HG02840 (cell line): ENCODE results near the gene NDUFS1.
"Not testable (repeated sequence)": the region's sequence is repeated elsewhere in the genome, so short reads cannot be mapped to it uniquely, and the experiment has no call there.

Experiments used
- ATAC-seq: cut with Tn5 transposase; IDR thresholded peaks from one replicate; pipeline ENCODE4 v1.9.1; 2021; ENCODE audit warnings: mild to moderate bottlenecking, moderate library complexity, moderate number of reproducible peaks; ENCODE audit not compliant: unreplicated experiment, low FRiP score

The NDUFS1 gene

GRCh38 chr2:206105541-206105940, 53.7 kb downstream of the NDUFS1 start:
- ATAC-seq = no peak

- ATAC-seq = no peak
Measured at GRCh38 chr2:206105038-206105437, 54.2 kb downstream of the NDUFS1 start.

GRCh38 chr2:206098872-206099271, 60.4 kb downstream of the NDUFS1 start:
- not testable (repeated sequence) for ATAC-seq

GRCh38 chr2:206098471-206098870, 60.8 kb downstream of the NDUFS1 start:
- no peak for ATAC-seq

GRCh38 chr2:206096876-206097275, 62.4 kb downstream of the NDUFS1 start:
- no peak for ATAC-seq

GRCh38 chr2:206095536-206096332, 63.5 kb downstream of the NDUFS1 start:
- no peak for ATAC-seq

GRCh38 chr2:206092297-206092696, 66.9 kb downstream of the NDUFS1 start:
- no peak for ATAC-seq

GRCh38 chr2:206088248-206088647, 71.0 kb downstream of the NDUFS1 start:
- no peak for ATAC-seq

- ATAC-seq = no peak
Measured at GRCh38 chr2:206086716-206087350, 72.4 kb downstream of the NDUFS1 start.

- ATAC-seq = peak; percentile 84
Measured at GRCh38 chr2:206085742-206086445, 73.3 kb downstream of the NDUFS1 start, which contains the start of gene INO80D. INO80D (minus strand) TSS chr2:206086174; CDS start chr2:206063016, 23,158 bp downstream.

- ATAC-seq = peak; percentile 30
Measured at GRCh38 chr2:206084870-206085741, 74.1 kb downstream of the NDUFS1 start.

- no peak for ATAC-seq
Measured at GRCh38 chr2:206084439-206084869, 74.8 kb downstream of the NDUFS1 start.

GRCh38 chr2:206083602-206084438, 75.4 kb downstream of the NDUFS1 start:
- no peak for ATAC-seq

- no peak for ATAC-seq
Measured at GRCh38 chr2:206082298-206082843, 76.9 kb downstream of the NDUFS1 start.

- ATAC-seq = no peak
Measured at GRCh38 chr2:206080927-206081326, 78.3 kb downstream of the NDUFS1 start.

GRCh38 chr2:206079699-206080465, 79.4 kb downstream of the NDUFS1 start:
- no peak for ATAC-seq

- ATAC-seq = not testable (repeated sequence)
Measured at GRCh38 chr2:206077879-206078278, 81.4 kb downstream of the NDUFS1 start.

GRCh38 chr2:206075113-206075512, 84.1 kb downstream of the NDUFS1 start:
- ATAC-seq = no peak
